ENCODE results near the gene ABHD12.

GRCh38 chr20:25279403-25279802 lies 111.2 kb downstream of the ABHD12 start:
- TF ChIP-seq POLR2A (IDR thresholded peaks at IDR 0.05) (no peak), CTCF (IDR thresholded peaks at IDR 0.05) (no peak)
